ENCODE measurements around the gene RNLS.

Gene RNLS

DNA sequence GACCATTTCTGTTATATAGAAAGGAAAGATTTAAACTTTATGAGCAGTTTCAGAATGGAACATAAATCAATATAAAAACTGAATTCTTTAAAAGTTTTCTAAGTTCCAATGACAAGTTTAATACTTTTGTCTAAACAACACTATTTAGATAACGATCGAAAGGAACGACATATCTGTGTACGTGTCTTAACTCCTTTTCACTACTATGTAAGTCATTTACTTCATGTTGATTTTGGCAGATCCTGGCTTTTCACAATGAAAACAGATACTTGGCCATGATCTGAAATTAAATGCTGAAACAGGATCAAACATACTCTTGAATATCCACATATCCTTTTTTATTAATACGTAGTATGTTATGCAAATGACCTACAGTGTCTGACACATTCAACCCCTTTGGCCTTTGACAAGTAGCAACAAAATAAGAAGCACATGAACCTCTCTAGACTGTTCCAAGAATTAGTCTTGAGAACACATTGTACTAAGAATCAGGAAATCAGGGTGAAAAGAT is 41.9 kb downstream of the RNLS start:
- Mint-ChIP-seq H3K4me1 (ENCODE audit: low read depth in 2 of 2) (no peaks in the 10 kb centered on the region), H3K36me3 (ENCODE audit: insufficient read depth) (no peaks in the 10 kb centered on the region), H3K27me3 (no peaks in the 10 kb centered on the region), H3K9me3 (no peaks in the 10 kb centered on the region), H3K4me3 (no peak overlapping the region), H3K27ac (no peak overlapping the region)
- no peak for ATAC-seq (replicated peaks)
- DNase-seq = no peak

DNA sequence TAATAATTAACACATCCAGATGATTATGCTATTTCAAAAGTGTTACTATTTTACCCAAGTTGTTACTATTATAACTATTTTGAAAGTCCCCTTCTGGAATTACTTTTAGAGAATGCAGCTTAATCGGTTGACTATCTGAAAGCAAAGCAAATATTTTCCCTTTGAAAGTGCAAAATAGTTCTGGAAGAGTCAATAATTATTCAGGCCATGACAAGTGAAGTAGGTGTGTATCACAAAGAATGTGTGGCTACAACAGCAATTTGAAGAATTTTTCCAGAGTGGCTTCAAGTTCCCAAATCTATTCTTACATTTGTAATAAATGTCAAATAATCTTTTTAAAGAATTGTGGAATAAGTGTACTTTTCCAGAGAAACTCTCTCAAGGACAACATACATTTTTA is 42.8 kb downstream of the RNLS start:
- no peaks in the 10 kb centered on the region for H3K4me1 Mint-ChIP-seq (ENCODE audit: low read depth in 2 of 2)
- no peaks in the 10 kb centered on the region for H3K36me3 Mint-ChIP-seq (ENCODE audit: insufficient read depth)
- H3K27ac Mint-ChIP-seq = no peak overlapping the region
- no peak overlapping the region for H3K4me3 Mint-ChIP-seq
- no peak for DNase-seq
- H3K9me3 Mint-ChIP-seq = no peaks in the 10 kb centered on the region
- no peaks in the 10 kb centered on the region for H3K27me3 Mint-ChIP-seq
- no peak for ATAC-seq (replicated peaks)

DNA sequence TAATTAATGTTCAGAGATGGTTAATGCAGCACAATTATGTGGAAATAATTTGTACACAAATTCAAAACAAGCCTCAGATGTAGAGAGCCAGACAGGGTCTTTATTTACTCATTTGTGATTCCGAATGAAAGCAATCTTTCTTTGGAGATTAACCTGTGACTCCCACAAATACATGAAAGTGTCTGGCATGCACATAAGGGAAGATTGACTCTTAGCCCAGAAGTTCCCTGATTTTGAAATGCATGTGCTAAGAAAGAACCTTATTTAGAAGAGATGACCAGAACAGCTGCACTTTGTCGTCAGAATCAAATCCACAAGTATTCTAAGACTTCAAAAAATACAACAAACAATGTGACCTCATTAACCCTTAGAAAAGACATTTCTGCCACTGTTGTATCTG is 45.1 kb downstream of the RNLS start:
- no peak for DNase-seq
- Mint-ChIP-seq H3K4me1 (ENCODE audit: low read depth in 2 of 2) (no peaks in the 10 kb centered on the region), H3K4me3 (no peak overlapping the region), H3K27me3 (no peaks in the 10 kb centered on the region), H3K27ac (no peak overlapping the region), H3K36me3 (ENCODE audit: insufficient read depth) (no peaks in the 10 kb centered on the region), H3K9me3 (no peaks in the 10 kb centered on the region)
- no peak for ATAC-seq (replicated peaks)

DNA sequence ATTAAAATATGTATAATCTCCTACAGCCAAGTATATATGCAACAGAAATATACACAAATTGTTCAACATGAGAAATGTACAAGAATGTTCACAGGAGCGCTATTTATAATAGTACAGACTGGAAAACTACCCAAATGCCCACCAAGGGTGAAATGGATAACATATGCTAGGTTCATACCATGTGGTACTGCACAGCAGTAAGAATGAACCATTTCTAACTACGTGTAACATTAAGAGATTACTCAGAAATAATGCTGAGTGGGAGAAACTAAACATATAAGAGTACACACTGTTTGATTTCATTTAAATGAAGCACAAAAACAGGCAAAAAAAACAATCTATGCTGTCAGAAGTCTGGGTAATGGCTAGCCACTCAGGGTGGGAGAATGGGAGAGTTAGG is 45.8 kb downstream of the RNLS start:
- Mint-ChIP-seq H3K9me3 (no peaks in the 10 kb centered on the region), H3K4me3 (no peak overlapping the region), H3K27ac (no peak overlapping the region), H3K27me3 (no peaks in the 10 kb centered on the region), H3K36me3 (ENCODE audit: insufficient read depth) (no peaks in the 10 kb centered on the region), H3K4me1 (ENCODE audit: low read depth in 2 of 2) (no peaks in the 10 kb centered on the region)
- no peak for DNase-seq
- ATAC-seq (replicated peaks) = no peak

DNA sequence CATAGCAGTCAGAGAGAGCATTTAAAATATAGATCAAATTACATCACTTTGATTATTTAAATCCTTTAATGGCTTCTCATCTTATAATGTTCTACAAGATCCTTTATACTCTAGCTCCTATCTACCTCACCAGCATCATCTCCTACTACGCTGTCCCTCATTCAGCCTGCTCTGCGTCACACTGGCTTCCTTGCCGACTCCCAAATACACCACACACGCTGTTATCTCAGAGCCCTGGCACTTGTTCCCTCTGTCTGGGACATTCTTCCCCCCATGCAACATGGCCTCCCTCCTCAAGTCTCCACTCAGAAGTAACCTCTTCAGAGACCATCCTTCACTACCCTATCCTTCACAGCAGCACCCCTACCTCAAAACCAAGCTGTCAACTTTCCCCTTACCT is 46.7 kb downstream of the RNLS start:
- Mint-ChIP-seq H3K9me3 (no peaks in the 10 kb centered on the region), H3K27me3 (no peaks in the 10 kb centered on the region), H3K27ac (no peak overlapping the region), H3K36me3 (ENCODE audit: insufficient read depth) (no peaks in the 10 kb centered on the region), H3K4me1 (ENCODE audit: low read depth in 2 of 2) (no peaks in the 10 kb centered on the region), H3K4me3 (no peak overlapping the region)
- no peak for DNase-seq
- ATAC-seq (replicated peaks) = no peak

DNA sequence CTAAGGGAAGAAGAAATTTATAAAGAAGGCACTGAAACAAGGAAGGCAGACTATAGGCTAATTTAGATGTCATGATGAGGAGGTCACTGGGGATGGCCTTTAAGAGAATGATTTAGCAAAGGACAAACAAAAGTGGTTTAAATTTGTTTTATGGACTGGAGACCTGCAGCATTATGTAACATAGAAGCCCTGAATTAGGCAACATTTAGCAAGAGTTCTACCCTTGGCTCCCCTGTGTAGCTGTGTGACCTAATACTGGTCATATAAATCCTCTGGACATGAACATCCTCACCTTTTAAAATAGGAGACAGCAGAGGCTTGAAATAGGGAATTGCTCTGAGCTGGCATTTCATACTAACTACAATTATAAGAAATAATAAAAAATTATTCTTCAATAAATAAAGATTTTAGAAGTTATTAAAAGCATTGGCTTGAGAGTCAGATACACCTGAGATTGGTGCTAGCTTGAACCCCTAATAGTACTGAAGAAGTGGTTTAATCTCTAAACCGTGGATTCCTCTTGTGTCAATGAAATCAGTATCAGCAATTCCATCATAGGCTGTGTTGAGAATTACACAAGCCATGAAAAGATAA is 48.9 kb downstream of the RNLS start:
- ATAC-seq (replicated peaks) (no peak), DNase-seq (no peak)
- H3K36me3 Mint-ChIP-seq (ENCODE audit: insufficient read depth) = no peaks in the 10 kb centered on the region
- no peak overlapping the region for H3K27ac Mint-ChIP-seq
- H3K4me1 Mint-ChIP-seq (ENCODE audit: low read depth in 2 of 2) = no peaks in the 10 kb centered on the region
- H3K4me3 Mint-ChIP-seq = no peak overlapping the region
- no peaks in the 10 kb centered on the region for H3K9me3 Mint-ChIP-seq
- H3K27me3 Mint-ChIP-seq = no peaks in the 10 kb centered on the region

DNA sequence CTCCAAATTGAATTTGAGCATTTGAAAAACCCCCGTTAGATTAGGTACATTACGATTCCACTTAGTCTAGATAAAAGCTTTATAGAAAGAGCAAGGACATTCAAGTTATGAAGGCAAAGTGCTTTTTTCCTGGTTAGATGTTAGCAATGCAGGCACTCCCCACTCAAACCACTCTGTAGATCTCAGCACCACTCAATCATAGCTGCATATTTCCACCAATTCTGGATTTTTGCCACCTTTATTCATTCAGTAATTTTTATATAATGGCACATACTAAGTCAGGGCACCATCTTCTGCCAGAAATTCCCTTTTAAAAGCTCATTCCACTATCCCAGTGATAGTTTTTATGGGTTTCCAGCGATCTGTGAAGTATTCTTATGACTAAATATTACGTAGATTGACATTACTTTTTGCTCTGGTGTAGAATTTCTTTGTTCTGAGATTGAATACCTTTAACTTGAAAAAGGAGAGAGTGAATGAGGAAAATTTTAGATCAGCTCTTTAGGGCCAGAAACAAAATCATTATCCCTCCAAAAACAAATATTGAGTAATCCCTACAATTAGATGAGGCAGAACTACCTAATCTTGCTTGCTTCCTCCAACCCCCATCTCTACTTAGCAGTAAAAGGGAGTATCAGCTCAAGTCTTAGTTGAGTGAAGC is 51.6 kb downstream of the RNLS start:
- H3K4me3 Mint-ChIP-seq = no peak overlapping the region
- no peak for DNase-seq
- H3K4me1 Mint-ChIP-seq (ENCODE audit: low read depth in 2 of 2) = no peaks in the 10 kb centered on the region
- ATAC-seq (replicated peaks) = no peak
- no peaks in the 10 kb centered on the region for H3K27me3 Mint-ChIP-seq
- no peaks in the 10 kb centered on the region for H3K9me3 Mint-ChIP-seq
- no peaks in the 10 kb centered on the region for H3K36me3 Mint-ChIP-seq (ENCODE audit: insufficient read depth)
- no peak overlapping the region for H3K27ac Mint-ChIP-seq

DNA sequence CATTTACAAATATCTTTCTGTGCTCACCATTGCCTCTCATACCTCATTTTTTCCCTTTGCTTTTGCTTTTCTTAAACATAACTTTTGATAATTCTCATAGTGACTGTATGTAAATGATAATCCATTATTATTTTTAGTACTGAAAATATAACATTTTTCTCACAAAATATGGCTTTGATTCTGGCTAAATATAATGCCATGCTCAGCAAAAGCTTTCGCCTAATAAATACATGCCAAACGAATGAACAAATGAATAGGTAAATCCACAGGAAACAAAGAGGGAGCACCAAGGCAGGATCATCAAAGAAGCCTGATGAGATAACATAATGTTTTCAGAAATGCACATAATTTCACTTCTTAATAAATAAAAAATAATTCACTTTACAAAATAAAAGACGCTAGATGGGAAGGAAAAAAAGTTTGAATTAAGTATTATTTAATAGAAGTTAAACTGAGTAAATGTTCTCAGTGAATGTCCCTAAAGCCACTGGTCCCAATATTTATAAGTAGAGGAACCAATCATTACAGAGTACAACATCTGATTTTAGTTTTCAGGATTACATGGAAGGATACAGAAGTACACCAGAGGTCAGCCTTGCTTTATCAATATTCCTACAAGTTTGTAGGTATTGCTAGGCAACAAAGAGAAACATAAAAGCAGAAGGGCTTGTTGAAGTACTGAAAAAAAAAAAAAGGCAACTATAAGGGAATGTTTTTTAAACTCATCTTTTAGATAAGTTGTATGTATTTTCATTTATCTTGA is 52.3 kb downstream of the RNLS start:
- Mint-ChIP-seq H3K27me3 (no peaks in the 10 kb centered on the region), H3K36me3 (ENCODE audit: insufficient read depth) (no peaks in the 10 kb centered on the region), H3K27ac (no peak overlapping the region), H3K4me1 (ENCODE audit: low read depth in 2 of 2) (no peaks in the 10 kb centered on the region), H3K4me3 (no peak overlapping the region), H3K9me3 (no peaks in the 10 kb centered on the region)
- no peak for DNase-seq
- no peak for ATAC-seq (replicated peaks)

DNA sequence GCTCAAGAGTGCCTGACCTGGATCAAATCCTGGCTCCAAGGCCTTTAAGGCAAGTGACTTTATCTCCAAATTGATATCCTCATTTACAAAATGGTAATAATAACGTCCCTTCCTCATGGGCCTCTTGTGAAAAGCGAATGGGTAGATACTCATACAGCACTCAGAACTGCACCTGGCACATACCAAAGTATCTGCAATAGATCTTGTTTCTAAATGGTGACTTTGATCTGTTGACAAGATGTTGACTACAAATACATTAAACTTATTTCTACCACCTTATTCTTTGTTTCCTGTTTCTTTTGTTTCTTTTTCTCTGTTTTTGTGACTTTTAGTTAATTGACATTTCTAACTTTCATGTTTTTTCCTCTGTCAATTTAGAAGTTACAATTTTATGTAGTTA is 53.0 kb downstream of the RNLS start:
- ATAC-seq (replicated peaks) (no peak), DNase-seq (no peak)
- Mint-ChIP-seq H3K27ac (no peak overlapping the region), H3K27me3 (no peaks in the 10 kb centered on the region), H3K36me3 (ENCODE audit: insufficient read depth) (no peaks in the 10 kb centered on the region), H3K4me3 (no peak overlapping the region), H3K9me3 (no peaks in the 10 kb centered on the region), H3K4me1 (ENCODE audit: low read depth in 2 of 2) (no peaks in the 10 kb centered on the region)

DNA sequence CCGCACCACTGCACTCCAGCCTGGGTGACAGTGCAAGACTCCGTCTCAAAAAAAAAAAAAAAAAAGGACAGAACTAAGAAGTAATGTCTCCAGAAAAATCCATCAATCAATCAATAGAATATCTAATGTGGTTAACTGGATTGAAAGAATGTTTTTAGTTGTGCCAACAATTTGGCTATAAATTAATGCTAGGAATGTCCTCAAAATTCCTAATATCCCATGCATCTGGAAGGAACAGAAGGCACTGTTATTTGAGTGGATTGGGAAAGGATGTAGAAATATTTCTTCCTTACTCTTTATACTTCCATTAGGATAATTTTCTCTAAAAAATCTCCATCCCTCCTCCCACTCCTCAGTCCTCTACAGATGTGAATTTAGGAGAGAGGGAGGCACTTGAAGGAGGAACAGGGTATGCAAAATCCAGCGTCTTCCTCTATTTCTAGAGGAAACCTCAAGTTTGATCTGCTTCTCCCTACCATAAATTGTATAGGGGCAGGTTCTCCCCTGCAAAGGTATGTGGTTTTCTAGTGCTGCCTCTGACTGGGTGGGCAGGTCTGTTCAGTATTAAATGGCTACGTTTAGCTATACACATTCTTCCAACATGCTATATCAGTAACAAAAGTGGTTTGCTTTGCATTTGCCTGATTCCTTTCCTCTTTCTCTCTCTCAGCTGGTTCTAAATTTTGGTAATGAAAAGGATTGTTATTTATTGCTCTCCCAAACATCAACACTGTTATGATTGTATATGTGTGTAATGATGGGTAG is 54.1 kb downstream of the RNLS start:
- H3K27ac Mint-ChIP-seq = no peak overlapping the region
- H3K36me3 Mint-ChIP-seq (ENCODE audit: insufficient read depth) = no peaks in the 10 kb centered on the region
- no peak for DNase-seq
- no peaks in the 10 kb centered on the region for H3K4me1 Mint-ChIP-seq (ENCODE audit: low read depth in 2 of 2)
- no peaks in the 10 kb centered on the region for H3K9me3 Mint-ChIP-seq
- ATAC-seq (replicated peaks) = no peak
- H3K27me3 Mint-ChIP-seq = no peaks in the 10 kb centered on the region
- H3K4me3 Mint-ChIP-seq = no peak overlapping the region

DNA sequence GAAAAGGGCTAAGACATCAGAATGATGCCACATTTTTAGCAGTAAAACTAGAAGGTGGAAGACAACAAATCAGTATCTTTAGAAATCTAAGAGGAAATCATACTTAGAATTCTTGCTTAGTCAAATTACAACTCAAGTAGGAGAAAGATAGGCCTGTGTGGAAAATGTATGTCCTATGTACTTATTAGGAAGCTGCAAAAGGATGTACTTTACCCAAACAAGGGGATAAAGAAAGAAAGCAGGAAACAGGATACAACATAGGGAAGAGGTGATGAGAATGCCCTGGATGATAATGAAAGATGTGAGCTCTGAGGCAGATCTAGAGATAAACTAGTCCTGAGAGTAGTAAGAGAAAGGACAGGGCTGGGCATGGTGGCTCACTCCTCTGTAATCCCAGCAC is 54.9 kb downstream of the RNLS start:
- Mint-ChIP-seq H3K27ac (no peak overlapping the region), H3K36me3 (ENCODE audit: insufficient read depth) (no peaks in the 10 kb centered on the region), H3K27me3 (no peaks in the 10 kb centered on the region), H3K4me3 (no peak overlapping the region), H3K4me1 (ENCODE audit: low read depth in 2 of 2) (no peaks in the 10 kb centered on the region), H3K9me3 (no peaks in the 10 kb centered on the region)
- DNase-seq (no peak), ATAC-seq (replicated peaks) (no peak)

DNA sequence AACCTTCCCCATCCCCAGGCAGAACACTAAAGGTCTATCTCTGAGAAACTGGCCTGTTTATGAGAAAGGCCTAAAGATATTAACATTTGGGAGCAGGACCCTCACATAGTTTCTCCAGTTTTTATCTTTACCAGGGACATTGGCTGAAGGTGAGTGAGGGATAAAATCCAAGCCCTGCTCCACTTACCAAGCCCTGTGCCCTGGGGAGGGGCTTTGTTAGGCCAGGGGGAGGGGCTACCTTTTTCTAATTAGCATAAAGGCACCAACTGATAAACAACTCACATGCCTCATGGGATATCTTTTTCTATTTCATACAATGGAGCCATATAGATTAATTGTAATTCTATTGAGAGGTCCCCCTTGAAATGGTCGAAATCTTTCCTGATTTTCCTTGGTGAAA is 55.9 kb downstream of the RNLS start:
- no peak for ATAC-seq (replicated peaks)
- Mint-ChIP-seq H3K27me3 (no peaks in the 10 kb centered on the region), H3K9me3 (no peaks in the 10 kb centered on the region), H3K27ac (no peak overlapping the region), H3K4me1 (ENCODE audit: low read depth in 2 of 2) (no peaks in the 10 kb centered on the region), H3K4me3 (no peak overlapping the region), H3K36me3 (ENCODE audit: insufficient read depth) (no peaks in the 10 kb centered on the region)
- no peak for DNase-seq

DNA sequence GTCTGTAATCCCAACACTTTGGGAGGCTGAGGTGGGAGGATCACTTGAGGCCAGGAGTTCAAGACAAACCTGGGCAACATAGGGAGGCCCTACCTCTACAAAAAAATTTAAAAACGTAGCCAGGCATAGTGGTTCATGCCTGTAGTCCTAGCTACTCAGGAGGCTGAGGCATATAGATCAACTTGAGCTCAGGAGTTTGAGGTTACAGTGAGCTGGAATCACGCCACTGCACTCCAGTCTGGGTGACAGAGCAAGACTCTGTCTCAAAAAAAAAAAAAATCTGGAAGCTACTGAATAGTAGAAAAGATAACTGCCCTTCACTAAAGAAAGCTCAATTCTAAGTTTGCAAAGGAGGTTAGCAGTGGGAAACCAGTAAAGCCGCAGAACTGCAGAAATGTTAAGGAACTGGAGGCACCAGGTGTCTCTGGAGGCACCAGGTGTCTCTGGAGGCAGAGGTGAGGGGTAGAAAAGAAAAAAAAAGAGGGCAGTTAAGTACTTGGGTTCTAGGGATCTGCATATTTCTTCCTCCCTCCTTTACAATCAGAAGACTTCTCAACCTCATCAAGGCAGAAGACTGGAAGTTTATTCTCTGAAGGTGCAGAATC is 56.5 kb downstream of the RNLS start:
- H3K27ac Mint-ChIP-seq = no peak overlapping the region
- H3K4me3 Mint-ChIP-seq = no peak overlapping the region
- no peaks in the 10 kb centered on the region for H3K27me3 Mint-ChIP-seq
- no peak for ATAC-seq (replicated peaks)
- no peaks in the 10 kb centered on the region for H3K36me3 Mint-ChIP-seq (ENCODE audit: insufficient read depth)
- no peak for DNase-seq
- H3K9me3 Mint-ChIP-seq = no peaks in the 10 kb centered on the region
- no peaks in the 10 kb centered on the region for H3K4me1 Mint-ChIP-seq (ENCODE audit: low read depth in 2 of 2)

Measured in effector memory CD8-positive, alpha-beta T cell (primary cell).